Aorta (tissue), 5 donors: ENCODE measurements around the gene THSD7A. TPM values are rescaled to one million over a fixed set of nuclear protein-coding genes. Genes with fewer than 3 reads are reported as not detected.

Experiments
- ATAC-seq: fragments of 200-7000 bp; cut with Tn5 transposase; one replicate; pipeline ENCODE4 v1.9.1; 2022; ENCODE audit warnings: moderate library complexity; ENCODE audit not compliant: low FRiP score
- DNase-seq, 2 donors: peaks; one replicate each; pipeline ENCODE4 v3.0.0-alpha.2; 2020
- H3K27ac ChIP-seq, 2 donors: one replicate each; pipeline ENCODE4 v1.5.1; 2013; ENCODE audit warnings: low read length in 2 of 2, mild to moderate bottlenecking in 2 of 2, moderate library complexity in 2 of 2, control low read depth in 1 of 2, inconsistent platforms in 1 of 2, low read depth in 1 of 2
- H3K27me3 ChIP-seq, 2 donors: one replicate each; pipeline ENCODE4 v1.6.1; 2013; ENCODE audit warnings: control low read depth in 1 of 2, low read length in 1 of 2, mild to moderate bottlenecking in 1 of 2, moderate library complexity in 1 of 2; ENCODE audit not compliant: insufficient read depth in 2 of 2, control insufficient read depth in 1 of 2
- H3K36me3 ChIP-seq, 2 donors: one replicate each; pipeline ENCODE4 v1.6.1; 2013; ENCODE audit warnings: control low read depth in 1 of 2, low read length in 1 of 2, mild to moderate bottlenecking in 1 of 2; ENCODE audit not compliant: insufficient read depth in 2 of 2, control insufficient read depth in 1 of 2
- H3K4me1 ChIP-seq, 2 donors: one replicate each; pipeline ENCODE4 v1.6.1; 2013; ENCODE audit warnings: low read length in 2 of 2, control low read depth in 1 of 2, mild to moderate bottlenecking in 1 of 2, moderate library complexity in 1 of 2; ENCODE audit not compliant: insufficient read depth in 2 of 2, control insufficient read depth in 1 of 2
- H3K4me3 ChIP-seq, 2 donors: one replicate each; pipeline ENCODE4 v1.5.1; 2013; ENCODE audit warnings: low read length in 2 of 2, control low read depth in 1 of 2, mild to moderate bottlenecking in 1 of 2
- H3K9me3 ChIP-seq: one replicate; pipeline ENCODE4 v1.6.1; 2013; ENCODE audit warnings: mild to moderate bottlenecking, low read length; ENCODE audit not compliant: control insufficient read depth
- WGBS, 2 donors: extraction: QIAGEN DNeasy Blood & Tissue Kit; methylation state at CpG; one replicate each; pipeline ENCODE4 v1.1.7; 2013; 5-methylcytosine and 5-hydroxymethylcytosine counted together
- intact Hi-C, 2 donors: fragments of 100-400 bp; cut with DNase I; formaldehyde crosslinking; loops; one replicate each; pipeline versions ENCODE4 v1.14.2 to v1.15.0; 2022
- polyA plus RNA-seq, 2 donors: library from polyadenylated mRNA; stranded (reverse); fragments of 200-250 nt; gene quantifications; one replicate each; pipeline ENCODE4 v1.2.3, GENCODE V29; 2013
- total RNA-seq, 2 donors: library from RNA; stranded (reverse); fragmentation: NEBNext Ultra II Directional; extraction: Animal tissue kit (Norgen Biotek cat#: 25700); gene quantifications; one replicate each; pipeline ENCODE4 v1.2.1, GENCODE V29; 2021
- donor health status: healthy with polysubstance abuse.
- donor health status: Bipolar disorder and iron deficiency.
- donor health status: DM: no; HTN: no; CAD: no.
- donor health status: DM: no; HTN: no; CAD: no.
- donor health status: DM: yes; HTN: yes; CAD: no.

THSD7A gene
- total and polyA plus RNA-seq, 4 donors, result 0.03 to 20.0 (median 12.1) TPM; not detected in 1

- Histone ChIP-seq H3K9me3 (no peaks in the 10 kb centered on the region), H3K27me3 (no peaks in the 10 kb centered on the region), H3K4me1 (no peaks in the 10 kb centered on the region), H3K27ac (no peak overlapping the region), H3K36me3 (no peaks in the 10 kb centered on the region), H3K4me3 (no peak overlapping the region)
- intact Hi-C loops, result no loop called here
- no peak for ATAC-seq
- DNase-seq, result no peak
- 55 to 70% methylated on average over 3 of the region's 3 CpGs for WGBS, 2 donors
Measured at GRCh38 chr7:11329626-11330025, 502.4 kb downstream of the THSD7A start.

GRCh38 chr7:11328309-11328708, 503.7 kb downstream of the THSD7A start:
- Histone ChIP-seq H3K27me3 (no peaks in the 10 kb centered on the region), H3K36me3 (no peaks in the 10 kb centered on the region), H3K27ac (no peak overlapping the region), H3K4me3 (no peak overlapping the region), H3K4me1 (no peaks in the 10 kb centered on the region), H3K9me3 (no peaks in the 10 kb centered on the region)
- no peak for ATAC-seq
- intact Hi-C loops, result no loop called here
- WGBS, 2 donors, result 12 to 19% methylated on average over 3 of the region's 3 CpGs
- no peak for DNase-seq

- DNase-seq (no peak), ATAC-seq (no peak)
- 97 to 99% methylated on average over 1 of the region's 1 CpG for WGBS, 2 donors
- H3K27me3 ChIP-seq, result no peaks in the 10 kb centered on the region
- no peak overlapping the region for H3K4me3 ChIP-seq
- intact Hi-C loops, result no loop called here
- H3K36me3 ChIP-seq, result no peaks in the 10 kb centered on the region
- H3K4me1 ChIP-seq, result no peaks in the 10 kb centered on the region
- H3K27ac ChIP-seq, result no peak overlapping the region
- no peaks in the 10 kb centered on the region for H3K9me3 ChIP-seq
Measured at GRCh38 chr7:11327633-11328032, 504.4 kb downstream of the THSD7A start.
